ENCODE data around the gene CERS6.
A peak's percentile ranks its signal among the peaks of the same experiment; 100 is the strongest.

Gene CERS6

GRCh38 chr2:168702579-168702978, 246.5 kb downstream of the CERS6 start:
- peaks cover 5% of the 10 kb centered on the region for H3K4me1 ChIP-seq (ENCODE audit: control insufficient read depth, insufficient read depth, low read length)
- H3K27me3 ChIP-seq (replicated peaks; ENCODE audit: control insufficient read depth, insufficient read depth, low read length): no peaks in the 10 kb centered on the region
- no peaks in the 10 kb centered on the region for H3K9me3 ChIP-seq (ENCODE audit: control insufficient read depth, low read length)
- H3K4me3 ChIP-seq (ENCODE audit: low read length): no peak overlapping the region
- no peak overlapping the region for H3K9ac ChIP-seq (ENCODE audit: low read length)
- H3K36me3 ChIP-seq (ENCODE audit: control insufficient read depth, insufficient read depth, low read length, severe bottlenecking): no peaks in the 10 kb centered on the region
- no peak for DNase-seq (ENCODE audit: low read depth)

- H3K9ac ChIP-seq (ENCODE audit: low read length): no peak overlapping the region
- H3K9me3 ChIP-seq (ENCODE audit: control insufficient read depth, low read length): no peaks in the 10 kb centered on the region
- no peak for DNase-seq (ENCODE audit: low read depth)
- no peaks in the 10 kb centered on the region for H3K36me3 ChIP-seq (ENCODE audit: control insufficient read depth, insufficient read depth, low read length, severe bottlenecking)
- H3K27me3 ChIP-seq (replicated peaks; ENCODE audit: control insufficient read depth, insufficient read depth, low read length): no peaks in the 10 kb centered on the region
- H3K4me1 ChIP-seq (ENCODE audit: control insufficient read depth, insufficient read depth, low read length): peaks cover 5% of the 10 kb centered on the region
- H3K4me3 ChIP-seq (ENCODE audit: low read length): no peak overlapping the region
These were observed 247.9 kb downstream of the CERS6 start for GRCh38 chr2:168703926-168704325.

- H3K4me1 ChIP-seq (ENCODE audit: control insufficient read depth, insufficient read depth, low read length): peaks cover 5% of the 10 kb centered on the region
- H3K9me3 ChIP-seq (ENCODE audit: control insufficient read depth, low read length): no peaks in the 10 kb centered on the region
- no peaks in the 10 kb centered on the region for H3K36me3 ChIP-seq (ENCODE audit: control insufficient read depth, insufficient read depth, low read length, severe bottlenecking)
- no peak overlapping the region for H3K9ac ChIP-seq (ENCODE audit: low read length)
- DNase-seq (ENCODE audit: low read depth): peak; percentile 54
- no peaks in the 10 kb centered on the region for H3K27me3 ChIP-seq (replicated peaks; ENCODE audit: control insufficient read depth, insufficient read depth, low read length)
- H3K4me3 ChIP-seq (ENCODE audit: low read length): no peak overlapping the region
These were observed 249.7 kb downstream of the CERS6 start for GRCh38 chr2:168705534-168706470.

GRCh38 chr2:168706806-168707205, 250.7 kb downstream of the CERS6 start:
- Histone ChIP-seq H3K9ac (ENCODE audit: low read length) (no peak overlapping the region), H3K27me3 (replicated peaks; ENCODE audit: control insufficient read depth, insufficient read depth, low read length) (no peaks in the 10 kb centered on the region), H3K9me3 (ENCODE audit: control insufficient read depth, low read length) (no peaks in the 10 kb centered on the region), H3K36me3 (ENCODE audit: control insufficient read depth, insufficient read depth, low read length, severe bottlenecking) (no peaks in the 10 kb centered on the region), H3K4me1 (ENCODE audit: control insufficient read depth, insufficient read depth, low read length) (peaks cover 5% of the 10 kb centered on the region), H3K4me3 (ENCODE audit: low read length) (no peak overlapping the region)
- DNase-seq (ENCODE audit: low read depth): no peak

- H3K9ac ChIP-seq (ENCODE audit: low read length): no peak overlapping the region
- no peaks in the 10 kb centered on the region for H3K27me3 ChIP-seq (replicated peaks; ENCODE audit: control insufficient read depth, insufficient read depth, low read length)
- no peak for DNase-seq (ENCODE audit: low read depth)
- H3K9me3 ChIP-seq (ENCODE audit: control insufficient read depth, low read length): no peaks in the 10 kb centered on the region
- H3K4me1 ChIP-seq (ENCODE audit: control insufficient read depth, insufficient read depth, low read length): peaks cover 5% of the 10 kb centered on the region
- H3K4me3 ChIP-seq (ENCODE audit: low read length): no peak overlapping the region
- H3K36me3 ChIP-seq (ENCODE audit: control insufficient read depth, insufficient read depth, low read length, severe bottlenecking): no peaks in the 10 kb centered on the region
These were observed 252.0 kb downstream of the CERS6 start for GRCh38 chr2:168708080-168708479.

GRCh38 chr2:168710754-168711467, 254.8 kb downstream of the CERS6 start:
- H3K27me3 ChIP-seq (replicated peaks; ENCODE audit: control insufficient read depth, insufficient read depth, low read length): no peaks in the 10 kb centered on the region
- DNase-seq (ENCODE audit: low read depth): no peak
- H3K4me1 ChIP-seq (ENCODE audit: control insufficient read depth, insufficient read depth, low read length): peaks cover 2% of the 10 kb centered on the region
- no peak overlapping the region for H3K9ac ChIP-seq (ENCODE audit: low read length)
- H3K36me3 ChIP-seq (ENCODE audit: control insufficient read depth, insufficient read depth, low read length, severe bottlenecking): no peaks in the 10 kb centered on the region
- no peaks in the 10 kb centered on the region for H3K9me3 ChIP-seq (ENCODE audit: control insufficient read depth, low read length)
- H3K4me3 ChIP-seq (ENCODE audit: low read length): no peak overlapping the region

GRCh38 chr2:168712053-168712452, 256.0 kb downstream of the CERS6 start:
- no peaks in the 10 kb centered on the region for H3K36me3 ChIP-seq (ENCODE audit: control insufficient read depth, insufficient read depth, low read length, severe bottlenecking)
- DNase-seq (ENCODE audit: low read depth): no peak
- no peaks in the 10 kb centered on the region for H3K9me3 ChIP-seq (ENCODE audit: control insufficient read depth, low read length)
- no peaks in the 10 kb centered on the region for H3K27me3 ChIP-seq (replicated peaks; ENCODE audit: control insufficient read depth, insufficient read depth, low read length)
- no peaks in the 10 kb centered on the region for H3K4me1 ChIP-seq (ENCODE audit: control insufficient read depth, insufficient read depth, low read length)
- no peak overlapping the region for H3K4me3 ChIP-seq (ENCODE audit: low read length)
- no peak overlapping the region for H3K9ac ChIP-seq (ENCODE audit: low read length)

GRCh38 chr2:168713325-168713724, 257.3 kb downstream of the CERS6 start:
- H3K4me3 ChIP-seq (ENCODE audit: low read length): no peak overlapping the region
- H3K9ac ChIP-seq (ENCODE audit: low read length): no peak overlapping the region
- no peaks in the 10 kb centered on the region for H3K4me1 ChIP-seq (ENCODE audit: control insufficient read depth, insufficient read depth, low read length)
- H3K9me3 ChIP-seq (ENCODE audit: control insufficient read depth, low read length): no peaks in the 10 kb centered on the region
- DNase-seq (ENCODE audit: low read depth): no peak
- H3K27me3 ChIP-seq (replicated peaks; ENCODE audit: control insufficient read depth, insufficient read depth, low read length): no peaks in the 10 kb centered on the region
- no peaks in the 10 kb centered on the region for H3K36me3 ChIP-seq (ENCODE audit: control insufficient read depth, insufficient read depth, low read length, severe bottlenecking)

GRCh38 chr2:168715849-168716248, 259.8 kb downstream of the CERS6 start:
- Histone ChIP-seq H3K9ac (ENCODE audit: low read length) (no peak overlapping the region), H3K36me3 (ENCODE audit: control insufficient read depth, insufficient read depth, low read length, severe bottlenecking) (peaks cover 9% of the 10 kb centered on the region), H3K27me3 (replicated peaks; ENCODE audit: control insufficient read depth, insufficient read depth, low read length) (no peaks in the 10 kb centered on the region), H3K4me1 (ENCODE audit: control insufficient read depth, insufficient read depth, low read length) (no peaks in the 10 kb centered on the region), H3K4me3 (ENCODE audit: low read length) (no peak overlapping the region), H3K9me3 (ENCODE audit: control insufficient read depth, low read length) (no peaks in the 10 kb centered on the region)
- no peak for DNase-seq (ENCODE audit: low read depth)

GRCh38 chr2:168716839-168717238, 260.8 kb downstream of the CERS6 start:
- H3K9ac ChIP-seq (ENCODE audit: low read length): no peak overlapping the region
- DNase-seq (ENCODE audit: low read depth): no peak

GRCh38 chr2:168717790-168718502, 261.9 kb downstream of the CERS6 start:
- no peak overlapping the region for H3K9ac ChIP-seq (ENCODE audit: low read length)
- DNase-seq (ENCODE audit: low read depth): no peak
- H3K27me3 ChIP-seq (replicated peaks; ENCODE audit: control insufficient read depth, insufficient read depth, low read length): no peaks in the 10 kb centered on the region
- H3K9me3 ChIP-seq (ENCODE audit: control insufficient read depth, low read length): no peaks in the 10 kb centered on the region
- no peak overlapping the region for H3K4me3 ChIP-seq (ENCODE audit: low read length)
- H3K36me3 ChIP-seq (ENCODE audit: control insufficient read depth, insufficient read depth, low read length, severe bottlenecking): peaks cover 9% of the 10 kb centered on the region
- peaks cover 9% of the 10 kb centered on the region for H3K4me1 ChIP-seq (ENCODE audit: control insufficient read depth, insufficient read depth, low read length)

More at GRCh38 chr2:168716839-168717238, 260.8 kb downstream of the CERS6 start:
- no peak overlapping the region for H3K4me3 ChIP-seq (ENCODE audit: low read length)
- no peaks in the 10 kb centered on the region for H3K27me3 ChIP-seq (replicated peaks; ENCODE audit: control insufficient read depth, insufficient read depth, low read length)
- no peaks in the 10 kb centered on the region for H3K4me1 ChIP-seq (ENCODE audit: control insufficient read depth, insufficient read depth, low read length)
- no peaks in the 10 kb centered on the region for H3K9me3 ChIP-seq (ENCODE audit: control insufficient read depth, low read length)
- peaks cover 9% of the 10 kb centered on the region for H3K36me3 ChIP-seq (ENCODE audit: control insufficient read depth, insufficient read depth, low read length, severe bottlenecking)

All from adipocyte (in vitro differentiated cells).